HG03196 (cell line): Measurements from ENCODE around the gene MLH3.

ENCODE experiments used
- ATAC-seq: cut with Tn5 transposase; IDR thresholded peaks from one replicate; pipeline ENCODE4 v1.9.1; 2021; ENCODE audit not compliant: unreplicated experiment

The MLH3 gene

DNA sequence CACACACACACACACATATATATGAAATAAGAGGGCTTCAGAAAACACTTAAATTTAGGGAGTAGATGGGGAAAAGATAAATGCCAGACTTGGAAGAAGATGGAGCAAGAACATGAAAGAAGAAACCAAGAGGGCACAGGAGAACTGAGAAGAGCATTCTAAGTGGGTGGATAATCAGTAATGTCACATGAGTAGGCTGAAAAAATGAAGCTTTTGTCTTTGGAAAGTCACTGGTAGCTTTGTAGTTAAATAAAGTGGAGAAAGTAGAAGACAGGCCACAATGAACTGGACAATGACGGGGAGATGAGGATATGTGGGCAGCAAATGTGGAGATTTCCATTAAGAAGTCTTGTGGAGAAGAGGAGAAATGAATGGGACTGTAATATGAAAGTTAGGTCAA is 15.9 kb upstream of the MLH3 start:
- no peak for ATAC-seq

DNA sequence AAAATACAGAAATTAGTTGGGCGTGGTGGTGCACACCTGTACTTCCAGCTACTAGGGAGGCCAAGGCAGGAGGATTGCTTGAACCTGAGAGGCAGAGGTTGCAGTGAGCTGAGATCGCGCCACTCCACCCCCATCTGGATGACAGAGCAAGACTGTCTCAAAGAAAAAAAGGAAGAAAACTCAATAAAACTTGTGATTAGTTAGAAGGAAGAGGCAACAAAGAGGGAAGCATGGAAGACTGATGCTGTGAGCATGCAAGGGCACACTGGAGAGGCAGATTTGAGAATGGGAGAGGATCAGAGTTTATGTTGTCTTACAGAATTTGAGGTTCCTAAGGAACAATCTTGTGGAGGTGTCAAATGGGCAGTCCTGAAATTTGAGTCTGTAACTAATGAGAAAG is 15.4 kb upstream of the MLH3 start:
- ATAC-seq = no peak

DNA sequence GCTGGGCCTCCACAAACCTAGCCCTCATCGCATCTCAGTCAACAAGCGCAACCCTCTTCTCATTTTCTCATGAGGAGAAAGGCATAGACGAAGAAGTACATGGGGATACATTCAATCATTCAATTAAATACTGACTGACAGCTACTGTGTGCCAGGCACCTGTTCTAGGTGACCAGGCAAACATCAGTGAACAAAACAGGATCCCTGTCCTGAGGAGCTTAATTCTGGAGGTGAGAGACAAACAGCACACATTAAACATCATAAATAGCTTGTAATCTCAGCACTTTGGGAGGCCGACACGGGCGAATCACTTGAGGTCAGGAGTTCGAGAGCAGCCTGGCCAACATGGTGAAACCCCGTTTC is 12.9 kb upstream of the MLH3 start:
- ATAC-seq = no peak

DNA sequence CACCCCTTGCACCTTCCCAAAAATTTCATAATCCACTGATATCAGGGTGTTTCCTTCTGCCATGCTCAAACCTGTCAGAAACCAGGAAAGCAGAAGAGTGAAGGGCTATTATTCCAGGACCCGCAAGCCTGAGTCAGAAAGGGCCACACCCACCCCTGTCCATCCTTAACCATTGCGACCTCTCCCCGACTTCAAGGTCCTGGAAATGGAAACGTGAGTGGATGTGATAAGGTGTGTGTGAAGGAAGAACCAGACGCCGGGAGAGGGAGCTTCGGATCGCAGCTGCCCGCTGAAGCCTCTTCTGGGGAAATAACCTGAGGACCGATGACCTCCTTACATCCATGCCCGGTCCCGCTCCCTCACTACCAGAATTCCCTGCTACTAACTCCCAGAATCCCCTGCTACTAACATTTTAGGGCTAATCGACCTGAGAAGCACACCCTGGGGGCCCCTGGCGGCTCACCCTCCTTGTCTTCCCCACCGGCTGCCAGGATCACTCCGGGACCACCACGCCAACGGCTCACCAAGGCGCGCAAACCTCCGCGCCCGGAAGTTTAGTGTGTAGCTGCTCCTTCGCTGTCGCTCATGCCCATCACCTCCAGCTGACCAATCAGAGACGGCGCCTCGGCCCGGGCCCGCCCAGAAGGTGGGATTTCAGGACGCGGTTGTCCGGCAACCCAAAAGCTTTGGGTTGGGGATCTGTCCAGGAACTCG is 12.4 kb upstream of the MLH3 start, which contains the start of gene ACYP1:
ACYP1 (minus strand) TSS at position 534 of the 714 bp plus-strand sequence; CDS start at position 63, 471 bp downstream.
- peak; percentile 91 for ATAC-seq

DNA sequence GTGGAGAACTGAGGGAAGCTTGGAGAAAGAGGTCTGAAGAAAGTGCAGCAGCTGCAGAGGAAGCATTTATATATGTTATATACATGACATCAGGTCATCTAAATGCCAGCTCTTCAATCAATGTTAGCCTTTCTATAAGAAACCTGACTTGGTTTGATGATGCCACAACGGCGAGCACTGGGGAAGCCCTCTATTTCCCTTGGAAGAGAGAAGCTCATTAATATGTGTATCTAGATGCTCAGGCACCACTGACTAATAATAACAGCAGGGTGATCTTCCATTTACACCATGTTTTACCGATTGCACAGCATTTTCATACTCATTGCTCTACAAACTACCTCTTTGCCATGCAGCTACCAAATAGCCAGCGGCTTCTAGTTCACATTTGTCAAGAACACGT is 11.7 kb upstream of the MLH3 start:
- ATAC-seq = no peak

DNA sequence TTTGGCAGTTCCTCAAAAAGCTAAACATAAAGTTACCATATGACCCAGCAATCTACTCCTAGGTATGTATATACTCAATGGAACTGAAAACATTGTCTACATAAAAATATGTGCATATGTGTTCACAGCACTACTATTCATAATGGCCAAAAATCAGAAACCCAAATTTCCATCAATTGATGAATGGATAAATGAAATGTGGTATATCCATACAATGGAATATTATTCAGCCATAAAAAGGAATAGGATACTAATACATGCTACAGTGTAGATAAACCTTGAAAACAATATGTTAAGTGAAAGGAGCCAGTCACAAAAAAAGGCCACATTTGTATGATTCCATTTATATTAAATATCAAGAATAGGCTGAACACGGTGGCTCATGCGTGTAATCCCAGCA is 9.2 kb upstream of the MLH3 start:
- no peak for ATAC-seq

DNA sequence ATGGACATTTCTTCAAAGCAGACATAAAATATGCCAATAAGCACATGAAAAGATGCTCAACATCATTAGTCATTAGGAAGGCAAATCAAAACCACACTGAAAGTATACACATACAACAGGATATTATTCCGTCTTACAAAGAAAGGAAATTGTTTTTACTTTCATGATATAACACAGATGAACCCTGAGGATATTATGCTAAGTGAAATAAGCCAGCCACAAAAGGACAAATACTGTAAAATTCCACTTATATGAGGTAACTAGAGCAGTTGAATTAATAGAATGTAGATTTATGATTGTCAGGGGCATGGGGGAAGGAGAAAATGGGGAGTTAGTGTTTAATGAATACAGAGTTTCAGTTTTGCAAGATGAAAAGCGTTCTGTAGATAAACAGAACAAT is 8.4 kb upstream of the MLH3 start:
- ATAC-seq = no peak

DNA sequence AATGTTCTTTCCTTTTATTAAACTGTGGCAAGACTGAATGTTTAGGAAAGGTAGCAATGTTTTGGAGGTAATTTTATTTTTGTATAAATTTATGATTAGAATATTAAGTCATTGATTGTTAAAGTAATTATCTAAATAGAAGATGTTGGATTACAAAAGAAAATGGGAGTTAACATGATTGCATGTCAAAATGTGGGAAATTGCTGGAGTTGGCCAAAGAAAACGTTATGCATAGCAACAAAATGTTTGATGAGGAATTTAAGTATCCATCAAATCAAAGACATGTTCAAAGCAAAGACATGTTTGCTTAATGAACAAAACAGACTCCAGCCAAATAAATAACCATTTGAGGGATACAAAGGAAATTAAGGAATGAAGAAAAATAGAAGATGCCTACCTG is 3.2 kb upstream of the MLH3 start:
- ATAC-seq = no peak

DNA sequence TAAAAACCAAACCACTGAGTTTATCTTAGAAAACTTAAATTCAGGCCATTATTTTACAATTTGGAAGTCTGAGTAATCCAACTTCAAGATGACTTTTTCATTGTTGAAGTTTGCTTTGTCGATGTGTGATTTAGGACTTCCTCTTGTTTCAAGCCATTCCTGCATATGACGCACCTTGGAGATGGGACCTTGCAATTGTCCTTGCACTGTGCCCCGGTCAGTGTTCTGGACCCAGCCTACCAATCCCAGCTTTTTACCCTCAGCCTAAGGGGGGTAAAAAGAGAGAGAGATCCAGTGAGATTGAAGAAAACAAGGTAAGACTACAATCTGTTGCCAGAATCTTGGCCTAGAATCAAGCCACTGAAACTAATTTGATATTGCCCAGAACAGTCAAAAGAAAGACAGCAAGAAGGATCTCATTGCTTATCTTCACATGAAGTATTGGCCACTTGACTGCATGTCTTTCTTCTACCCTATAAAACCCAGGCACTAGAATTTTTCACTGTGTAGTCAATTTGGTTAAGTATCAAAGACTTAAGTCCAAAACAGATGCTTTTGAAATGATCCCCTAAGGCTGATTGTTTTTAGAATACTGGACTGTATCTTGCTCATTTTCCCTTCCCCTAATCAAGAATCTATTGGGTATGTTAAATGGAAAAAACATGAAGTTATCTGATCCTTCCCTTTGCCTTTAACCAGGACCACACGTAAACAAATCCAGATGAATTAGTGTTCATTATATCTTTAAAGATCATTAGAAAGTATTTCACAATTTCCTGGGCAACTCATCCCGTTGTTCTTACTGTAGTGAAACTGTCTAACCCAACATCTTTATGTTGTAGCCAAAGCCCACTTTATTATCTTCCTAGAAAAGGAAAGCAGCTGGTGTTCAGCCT is 2.4 kb upstream of the MLH3 start:
- no peak for ATAC-seq

DNA sequence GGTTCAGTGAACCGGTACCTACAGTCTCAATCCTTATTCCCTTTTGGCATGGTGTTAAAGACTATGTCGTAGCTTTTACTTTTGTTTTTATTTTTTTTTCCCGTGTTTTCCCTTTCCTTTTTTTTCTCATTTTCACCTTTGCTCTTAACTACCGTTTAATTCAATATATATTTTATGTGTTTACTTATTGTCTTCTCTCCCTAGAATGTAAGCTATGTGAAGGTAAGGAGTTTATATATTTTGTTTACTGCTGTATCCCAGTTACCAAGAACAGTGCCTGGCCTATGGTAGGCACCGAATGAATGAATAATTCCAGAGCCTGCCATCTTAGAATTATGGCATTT is 261 bp upstream of the MLH3 start:
- no peak for ATAC-seq

DNA sequence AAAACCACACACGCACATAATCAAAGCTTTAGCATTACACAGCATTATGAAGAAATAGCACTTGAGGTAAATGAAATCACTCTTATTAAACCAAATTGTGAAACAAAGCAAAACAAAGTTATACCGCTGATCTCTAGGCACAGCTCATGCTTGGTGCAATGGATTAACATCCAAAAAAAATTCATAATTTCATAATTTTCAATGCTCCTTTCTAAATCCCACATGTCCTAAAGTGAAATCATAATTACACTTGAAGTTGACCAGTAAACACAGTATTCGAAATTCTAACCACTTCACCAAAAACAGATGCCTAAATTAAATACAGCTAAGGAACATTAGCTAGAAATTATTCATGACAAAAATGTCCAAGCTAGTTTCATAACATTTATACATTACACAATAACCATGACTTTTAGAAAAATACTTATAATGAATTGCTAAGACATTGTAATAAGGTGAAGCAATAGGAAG is 1.5 kb downstream of the MLH3 start:
- no peak for ATAC-seq

DNA sequence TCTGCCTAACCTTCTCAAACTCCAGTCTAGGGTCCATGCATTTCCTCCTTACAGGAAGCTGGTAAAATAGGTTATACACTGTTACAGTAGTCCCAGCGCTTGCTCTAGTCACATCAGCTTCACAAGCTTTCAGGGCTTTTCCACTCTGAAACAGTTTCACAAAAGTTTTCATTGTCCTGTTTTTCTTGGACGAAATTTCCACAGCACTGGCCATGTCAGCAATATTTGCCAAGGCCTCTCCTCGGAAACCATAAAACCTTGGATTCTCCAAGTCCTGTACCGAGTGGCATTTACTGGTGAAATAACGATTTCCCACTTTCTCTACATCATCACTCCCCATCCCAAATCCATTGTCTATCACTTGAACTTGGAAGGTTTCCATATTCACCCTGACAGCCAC is 2.1 kb downstream of the MLH3 start:
- no peak for ATAC-seq

DNA sequence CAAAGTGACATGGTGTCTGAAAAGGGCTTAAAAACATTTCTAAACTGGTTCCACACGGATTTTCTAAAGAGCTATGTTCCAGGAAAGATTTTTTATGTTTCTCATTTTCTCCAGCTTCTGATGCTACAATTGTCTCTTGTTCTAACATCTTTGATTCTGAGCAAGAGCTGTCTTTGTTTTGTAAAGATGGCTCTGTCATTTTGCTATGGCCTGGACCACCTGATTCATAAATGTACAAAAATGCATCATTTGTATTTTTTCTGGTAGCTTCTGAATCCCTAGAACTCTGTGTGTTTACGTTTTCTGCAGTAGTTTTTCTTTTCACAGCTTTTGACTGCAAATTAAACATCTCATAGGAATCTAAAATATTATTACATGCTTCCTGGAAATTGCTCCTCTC is 3.2 kb downstream of the MLH3 start:
- no peak for ATAC-seq

DNA sequence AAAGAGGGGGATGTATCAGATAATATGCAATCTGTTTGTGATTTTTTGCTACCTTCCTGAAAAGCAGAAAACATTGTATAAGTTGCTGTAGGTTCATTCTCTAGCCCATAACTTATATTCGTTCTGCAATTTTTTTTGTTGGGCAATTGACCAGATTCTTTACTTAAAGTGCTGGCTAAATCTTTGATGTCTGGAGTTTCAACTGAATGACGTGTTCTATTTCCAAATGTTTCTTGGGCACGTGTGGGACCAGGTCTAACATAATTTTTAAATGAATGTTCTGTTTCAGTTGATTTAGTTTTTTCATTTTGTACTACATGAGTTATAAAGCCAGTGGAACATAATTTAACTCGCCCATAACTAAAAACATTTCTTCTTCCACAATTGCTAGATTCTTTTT is 3.8 kb downstream of the MLH3 start:
- ATAC-seq = no peak

DNA sequence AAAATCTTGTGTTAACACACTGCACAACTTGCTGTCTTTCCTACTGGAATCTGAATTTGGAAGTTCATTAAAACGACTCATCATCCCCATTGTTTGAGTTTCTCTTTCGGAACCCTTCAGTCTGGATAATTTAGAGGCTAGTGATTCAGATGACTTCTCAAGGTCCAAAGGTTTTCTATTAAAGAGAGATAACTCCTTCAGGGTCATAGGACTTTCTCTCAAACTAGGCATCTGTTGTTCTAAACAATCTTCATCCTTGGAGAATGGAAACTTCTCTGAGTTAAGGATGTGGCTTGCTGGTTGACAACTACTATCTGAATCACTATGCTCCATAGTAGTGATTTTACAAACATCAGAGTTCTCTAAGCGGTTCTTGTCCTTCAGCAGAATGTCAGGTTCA is 4.4 kb downstream of the MLH3 start:
- ATAC-seq = no peak

DNA sequence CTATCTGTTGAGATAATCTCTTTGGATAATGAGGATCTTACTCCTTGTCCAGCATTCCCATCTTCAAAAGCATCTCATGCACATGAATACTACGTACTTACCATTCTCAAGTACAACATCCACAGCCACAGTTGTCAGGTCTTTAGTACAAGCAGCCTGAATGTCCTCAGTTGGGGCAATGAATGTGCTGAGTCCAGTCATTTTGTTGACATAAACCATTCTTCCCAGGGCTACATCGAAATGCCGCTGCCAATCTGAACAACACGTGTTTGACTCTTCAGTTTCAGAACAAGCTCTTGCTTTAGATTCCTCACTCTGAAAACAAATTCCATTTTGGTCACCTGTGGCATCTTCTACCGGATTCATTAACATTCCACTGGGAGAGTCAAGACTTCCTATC is 5.0 kb downstream of the MLH3 start:
- no peak for ATAC-seq

DNA sequence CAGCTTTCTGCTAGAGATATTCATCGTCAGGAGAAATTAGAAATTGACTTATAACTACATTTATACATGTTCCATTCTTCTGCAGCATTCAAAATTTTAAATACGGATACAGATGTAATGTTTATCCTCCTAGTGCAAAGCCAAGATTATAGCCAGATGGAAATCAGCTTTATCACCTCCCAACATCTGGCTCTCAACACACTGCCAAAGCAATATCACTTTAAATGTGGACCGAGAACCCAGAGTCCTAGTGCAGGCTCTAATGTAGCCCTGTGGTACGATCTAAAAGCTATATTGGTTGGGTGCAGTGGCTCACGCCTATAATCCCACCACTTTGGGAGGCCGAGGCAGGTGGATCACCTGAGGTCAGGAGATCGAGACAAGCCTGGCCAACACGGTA is 6.5 kb downstream of the MLH3 start:
- no peak for ATAC-seq

DNA sequence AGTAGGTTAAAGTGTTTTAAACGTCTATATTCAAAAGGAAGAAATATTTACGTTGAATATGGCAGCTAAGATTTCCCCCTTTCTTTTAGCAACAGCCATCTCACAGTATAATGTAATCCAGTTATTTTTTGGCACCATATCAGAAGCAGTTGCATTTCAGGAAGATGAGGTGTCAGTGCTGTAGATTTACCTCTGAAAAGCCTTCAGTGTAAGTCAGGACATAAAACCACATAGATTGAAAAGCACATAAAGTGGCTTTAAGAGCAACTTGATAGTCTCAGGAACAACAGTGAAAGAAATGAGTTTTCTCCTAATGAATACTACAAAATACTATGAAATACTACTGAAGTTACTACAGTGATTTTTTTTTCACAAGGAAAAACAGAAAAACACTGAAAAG is 6.9 kb downstream of the MLH3 start:
- ATAC-seq = no peak

DNA sequence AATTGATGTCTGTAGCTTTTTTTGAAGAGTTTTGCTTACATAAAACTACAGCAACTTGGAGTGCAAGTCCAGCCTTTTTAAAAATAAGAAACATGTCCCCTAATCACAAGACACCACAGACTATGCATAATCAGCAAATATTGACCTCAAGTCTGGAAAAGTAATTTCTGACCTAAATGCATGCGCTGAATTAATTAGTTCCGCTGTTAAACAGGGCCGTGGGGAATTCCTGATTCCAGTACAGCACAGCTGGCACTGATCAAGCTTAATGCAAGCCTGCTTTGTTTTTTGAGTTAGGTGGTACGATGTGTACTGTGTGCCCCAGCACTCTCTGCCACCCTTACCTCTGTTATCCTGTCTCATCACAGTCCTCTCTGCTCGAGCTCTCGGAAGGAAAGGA is 9.2 kb downstream of the MLH3 start:
- ATAC-seq = no peak

DNA sequence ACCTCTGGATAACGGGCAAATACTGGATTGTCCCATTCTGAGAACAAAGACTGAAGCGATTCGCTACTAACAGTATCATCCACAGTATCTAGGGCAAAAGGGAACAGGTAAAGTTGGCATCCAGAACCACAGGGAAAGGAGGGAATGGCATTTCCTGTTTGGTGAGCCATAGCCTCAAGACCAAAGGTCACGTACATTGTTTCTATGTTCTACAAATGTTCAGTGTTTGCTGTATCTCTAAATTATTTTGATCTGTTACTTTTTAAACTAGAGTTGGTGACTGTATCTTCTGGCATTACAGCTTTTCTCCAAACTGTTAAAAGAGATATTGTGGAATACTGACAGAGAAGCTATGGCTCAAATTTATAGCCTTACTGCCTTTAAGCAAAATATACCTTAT is 9.7 kb downstream of the MLH3 start:
- ATAC-seq = no peak

DNA sequence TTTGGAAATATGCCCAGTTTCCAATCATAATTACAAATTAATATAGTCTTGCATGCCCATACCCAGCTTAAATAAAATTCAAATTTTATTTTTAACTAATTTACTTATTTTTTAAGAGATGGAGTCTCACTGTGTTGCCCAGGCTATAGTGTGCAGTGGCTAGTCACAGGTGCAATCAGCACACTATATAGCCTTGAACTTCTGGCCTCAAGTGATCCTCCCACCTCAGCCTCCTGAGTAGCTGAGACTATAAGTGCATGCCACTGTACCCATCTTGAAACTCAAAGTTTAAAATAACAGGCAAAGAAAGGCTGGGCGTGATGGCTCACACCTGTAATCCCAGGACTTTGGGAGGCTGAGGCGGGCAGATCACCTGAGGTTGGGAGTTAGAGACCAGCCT is 10.3 kb downstream of the MLH3 start:
- no peak for ATAC-seq

DNA sequence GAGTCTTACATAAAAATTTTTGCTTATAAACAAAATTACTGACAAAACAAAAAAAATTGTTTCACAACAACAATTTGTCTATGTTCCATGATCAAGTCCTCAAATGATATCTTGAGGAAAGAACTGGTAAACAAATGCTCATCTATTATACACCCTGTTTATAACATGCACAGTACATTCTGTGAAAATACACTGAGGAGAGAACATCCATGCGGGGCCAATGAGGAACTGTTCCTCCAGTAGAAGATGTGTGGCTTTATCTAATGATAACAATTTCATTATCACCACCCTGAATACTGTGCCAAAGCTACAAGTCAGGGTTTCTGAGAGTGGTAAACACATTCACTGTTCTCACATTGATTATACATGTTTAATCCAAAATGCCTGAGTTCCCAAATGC is 10.8 kb downstream of the MLH3 start:
- ATAC-seq = no peak

DNA sequence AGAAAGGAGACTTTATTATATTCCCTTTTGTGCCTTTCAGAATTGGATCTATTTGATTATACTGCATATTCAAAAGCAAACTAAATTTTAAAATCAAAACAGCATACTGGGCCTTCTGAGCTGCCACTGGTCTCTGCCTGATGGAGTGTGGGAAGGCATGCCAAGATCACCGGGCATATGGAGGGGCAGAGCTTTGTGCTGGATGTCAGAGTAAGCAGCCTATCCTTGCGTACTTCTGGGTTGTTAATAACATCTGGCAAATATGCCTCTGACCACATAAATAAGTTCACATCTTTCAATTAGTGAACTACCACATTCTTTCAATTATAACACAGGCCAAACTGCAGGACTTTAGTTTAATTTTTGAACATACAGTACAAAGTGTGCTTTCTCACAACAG is 18.3 kb downstream of the MLH3 start:
- no peak for ATAC-seq
